DMS 273 (cell line): Measurements from ENCODE around the gene CLDN9.

ENCODE experiments used
- DNase-seq: peaks from one replicate; lab custom pipeline; 2025; ENCODE audit not compliant: unreplicated experiment; lab: John Stamatoyannopoulos, UW

The CLDN9 gene

GRCh38 chr16:2974319-2975056 is 38.2 kb upstream of the CLDN9 start:
- DNase-seq = no peak

GRCh38 chr16:2975161-2975795 is 37.4 kb upstream of the CLDN9 start:
- DNase-seq = no peak

- no peak for DNase-seq
Observed at GRCh38 chr16:2976201-2976600, 36.5 kb upstream of the CLDN9 start.

- DNase-seq = no peak
Observed at GRCh38 chr16:2976673-2977072, 36.0 kb upstream of the CLDN9 start.

- DNase-seq = peak; percentile 53
Observed at GRCh38 chr16:2977440-2977839, 35.3 kb upstream of the CLDN9 start.

- DNase-seq = peak; percentile 64
Observed at GRCh38 chr16:2979669-2980226, 33.0 kb upstream of the CLDN9 start.

- DNase-seq = peak; percentile 96
Observed at GRCh38 chr16:2980227-2981176, 32.2 kb upstream of the CLDN9 start, which contains the start of gene PKMYT1. TSS of gene PKMYT1 (minus strand) at chr16:2980446. CDS start at chr16:2979657, 789 bp downstream.

GRCh38 chr16:2981177-2981898 is 31.4 kb upstream of the CLDN9 start:
- no peak for DNase-seq

GRCh38 chr16:2981899-2982250 is 30.8 kb upstream of the CLDN9 start:
- DNase-seq = no peak

GRCh38 chr16:2982402-2982801 is 30.3 kb upstream of the CLDN9 start:
- DNase-seq = no peak

- DNase-seq = peak; percentile 93
Observed at GRCh38 chr16:2983706-2984136, 29.0 kb upstream of the CLDN9 start.

GRCh38 chr16:2985462-2985861 is 27.3 kb upstream of the CLDN9 start:
- peak; percentile 84 for DNase-seq

GRCh38 chr16:2985893-2986355 is 26.8 kb upstream of the CLDN9 start:
- peak; percentile 98 for DNase-seq

DNA sequence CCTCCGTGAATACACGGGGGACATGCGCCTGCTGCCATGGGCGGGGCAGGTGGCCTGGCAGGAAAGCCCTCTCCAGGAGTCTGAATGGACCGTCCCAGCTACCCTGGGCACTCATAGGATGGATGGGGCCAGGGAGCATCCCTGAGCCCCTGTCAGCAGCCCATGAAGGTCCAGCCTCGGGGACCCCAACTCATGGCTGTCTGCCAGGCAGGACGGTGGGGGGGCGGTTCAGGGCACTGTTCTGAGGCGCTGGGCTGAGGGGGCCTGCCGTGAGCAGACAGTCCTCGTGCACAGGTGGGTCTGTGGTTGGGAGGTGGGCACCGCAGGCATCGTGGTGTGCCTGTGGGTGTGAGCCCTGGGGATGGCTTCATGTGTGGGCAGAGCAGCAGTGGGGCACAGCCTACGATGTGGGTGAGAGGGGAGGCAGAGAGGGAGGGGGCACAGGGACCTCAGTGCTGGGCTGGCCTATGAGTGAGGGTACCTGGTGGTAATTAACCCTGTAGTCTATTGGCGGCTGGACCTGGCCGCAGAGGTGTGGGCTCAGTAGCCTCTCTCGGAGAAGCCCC is 26.0 kb upstream of the CLDN9 start:
- DNase-seq = no peak

- DNase-seq = no peak
Observed at GRCh38 chr16:2987286-2987685, 25.4 kb upstream of the CLDN9 start.

- DNase-seq = peak; percentile 88
Observed at GRCh38 chr16:2987833-2988232, 24.9 kb upstream of the CLDN9 start.

DNA sequence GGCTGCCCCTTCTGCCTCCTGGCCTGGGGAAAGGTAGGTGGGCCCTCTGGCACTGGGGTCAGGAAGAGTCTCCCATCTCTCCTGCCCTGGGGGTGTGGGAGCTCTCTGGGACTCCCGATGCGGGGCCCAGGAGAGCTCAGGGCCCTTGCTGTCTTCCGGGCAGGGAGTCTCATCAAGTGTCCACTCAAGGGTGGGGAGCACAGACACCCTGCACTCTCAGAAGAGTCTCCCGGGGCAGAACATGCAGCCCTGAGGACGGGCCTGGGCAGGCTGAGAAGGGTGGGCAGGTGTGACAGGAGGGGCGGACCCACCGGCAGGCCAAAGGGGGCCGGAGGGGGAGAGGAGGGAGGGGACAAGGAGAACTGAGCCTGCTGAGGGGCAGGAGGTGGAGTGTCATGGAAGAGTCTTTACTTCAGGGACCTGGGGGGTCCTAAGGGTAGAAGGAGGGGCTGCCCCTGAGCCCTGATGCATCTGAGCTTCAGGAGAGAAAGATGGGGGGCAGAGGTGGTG is 24.1 kb upstream of the CLDN9 start:
- no peak for DNase-seq

- DNase-seq = no peak
Observed at GRCh38 chr16:2990891-2991290, 21.8 kb upstream of the CLDN9 start.

DNA sequence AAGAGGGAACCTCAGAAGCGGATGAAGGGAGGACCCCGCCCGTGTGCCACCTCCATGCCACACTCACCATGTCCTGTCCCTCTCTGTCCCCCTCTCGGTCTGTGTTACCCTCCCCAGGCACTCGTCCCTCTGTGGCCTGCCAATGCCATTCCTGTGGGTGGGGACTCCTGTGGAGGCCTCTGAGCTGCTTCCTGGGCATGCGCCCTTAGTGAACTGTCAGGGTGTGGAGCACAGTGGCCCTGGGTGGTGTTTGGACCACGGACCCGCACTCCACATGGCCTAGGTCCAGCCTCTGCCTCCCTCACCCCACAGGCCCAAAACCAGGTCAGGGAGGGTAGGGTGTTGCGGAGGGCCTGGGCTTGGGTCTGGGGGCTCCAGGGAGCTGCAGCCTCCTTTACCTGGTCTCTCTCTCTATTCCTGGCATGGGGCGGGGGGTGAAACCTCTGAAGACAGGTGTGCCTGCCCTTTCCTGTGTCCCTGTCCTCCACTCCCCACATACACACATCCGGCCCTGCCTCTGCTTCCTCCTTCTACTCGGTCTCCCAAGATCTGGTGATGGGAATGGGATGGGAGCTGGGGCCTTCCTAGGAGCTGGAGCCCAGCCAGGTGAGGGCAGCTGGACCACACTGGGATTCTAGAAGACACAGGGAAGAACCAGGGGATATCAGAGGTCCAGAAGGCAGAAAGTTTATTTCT is 21.0 kb upstream of the CLDN9 start:
- no peak for DNase-seq
